HG03432 (cell line): ENCODE data around the gene LRIG1.
A peak's percentile ranks its signal among the peaks of the same experiment; 100 is the strongest.

Source experiments
- ATAC-seq: cut with Tn5 transposase; IDR thresholded peaks from one replicate; pipeline ENCODE4 v1.9.1; 2021; ENCODE audit warnings: mild to moderate bottlenecking, moderate library complexity; ENCODE audit not compliant: unreplicated experiment

Gene LRIG1

GRCh38 chr3:66489115-66489514 lies 11.7 kb downstream of the LRIG1 start:
- ATAC-seq: no peak

- peak; percentile 54 for ATAC-seq
Observed at GRCh38 chr3:66488492-66488891, 12.3 kb downstream of the LRIG1 start.

- ATAC-seq: no peak
Observed at GRCh38 chr3:66487465-66487864, 13.4 kb downstream of the LRIG1 start.

- ATAC-seq: no peak
Observed at GRCh38 chr3:66486646-66487045, 14.2 kb downstream of the LRIG1 start.

- no peak for ATAC-seq
Observed at GRCh38 chr3:66486202-66486601, 14.6 kb downstream of the LRIG1 start.

GRCh38 chr3:66485291-66485968 lies 15.4 kb downstream of the LRIG1 start:
- no peak for ATAC-seq

- no peak for ATAC-seq
Observed at GRCh38 chr3:66484106-66484844, 16.5 kb downstream of the LRIG1 start.

- peak; percentile 45 for ATAC-seq
Observed at GRCh38 chr3:66483409-66483906, 17.4 kb downstream of the LRIG1 start.

- no peak for ATAC-seq
Observed at GRCh38 chr3:66483006-66483405, 17.8 kb downstream of the LRIG1 start.

- no peak for ATAC-seq
Observed at GRCh38 chr3:66482018-66482404, 18.8 kb downstream of the LRIG1 start.

- ATAC-seq: peak; percentile 39
Observed at GRCh38 chr3:66481071-66482017, 19.5 kb downstream of the LRIG1 start.

GRCh38 chr3:66480666-66481065 lies 20.2 kb downstream of the LRIG1 start:
- peak; percentile 55 for ATAC-seq

GRCh38 chr3:66479532-66479947 lies 21.3 kb downstream of the LRIG1 start:
- ATAC-seq: peak; percentile 35

GRCh38 chr3:66478960-66479359 lies 21.9 kb downstream of the LRIG1 start:
- no peak for ATAC-seq

- no peak for ATAC-seq
Observed at GRCh38 chr3:66477856-66478255, 23.0 kb downstream of the LRIG1 start.

- no peak for ATAC-seq
Observed at GRCh38 chr3:66476852-66477381, 23.9 kb downstream of the LRIG1 start.

GRCh38 chr3:66475386-66476020 lies 25.3 kb downstream of the LRIG1 start:
- ATAC-seq: no peak

GRCh38 chr3:66473692-66474091 lies 27.1 kb downstream of the LRIG1 start:
- ATAC-seq: no peak

- ATAC-seq: no peak
Observed at GRCh38 chr3:66473181-66473580, 27.6 kb downstream of the LRIG1 start.
